Forelimb muscle (tissue), 1 donor: Measurements from ENCODE around the gene PHF8. TPM values are rescaled to one million over a fixed set of nuclear protein-coding genes. Genes with fewer than 3 reads are reported as not detected.

Experiments used
- DNase-seq: peaks from one replicate; pipeline ENCODE4 v3.0.0-alpha.2; 2013; ENCODE audit warnings: low read depth
- polyA plus RNA-seq: library from polyadenylated mRNA; unstranded; fragments of 120-200 nt; gene quantifications from one replicate; pipeline ENCODE4 v1.2.1, GENCODE V29; 2013; ENCODE audit not compliant: insufficient read length

Gene PHF8
- polyA plus RNA-seq, 1 donor: 13.7 TPM

DNA sequence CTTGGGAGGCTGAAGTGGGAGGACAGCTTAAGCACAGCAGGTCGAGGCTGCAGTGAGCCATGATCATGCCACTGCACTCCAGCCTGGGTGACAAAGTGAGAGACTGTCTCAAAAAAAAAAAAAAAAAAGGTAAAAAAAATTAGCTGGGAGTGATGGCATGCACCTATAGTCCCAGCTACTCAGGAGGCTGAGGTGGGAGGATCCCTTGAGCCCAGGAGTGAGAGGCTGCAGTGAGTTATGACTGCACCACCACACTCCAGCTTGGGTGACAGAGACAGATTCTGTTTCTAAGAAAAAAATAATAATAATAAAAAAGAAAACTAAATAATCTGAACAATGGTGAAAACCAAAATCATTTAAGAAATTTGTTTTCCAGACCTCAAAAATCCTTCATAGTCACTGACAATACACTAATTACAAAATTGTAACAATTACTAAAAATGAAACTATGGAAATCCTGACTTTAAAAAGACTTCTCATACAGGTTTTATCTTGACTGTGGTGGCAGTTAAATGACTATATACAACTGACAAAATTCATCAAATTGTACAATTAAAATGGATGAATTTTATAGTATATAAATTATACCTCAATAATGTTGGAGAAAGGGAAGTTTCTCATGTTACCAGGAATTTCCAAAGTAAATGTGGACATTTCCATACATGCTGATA lies 31.3 kb downstream of the PHF8 start:
- DNase-seq: no peak

DNA sequence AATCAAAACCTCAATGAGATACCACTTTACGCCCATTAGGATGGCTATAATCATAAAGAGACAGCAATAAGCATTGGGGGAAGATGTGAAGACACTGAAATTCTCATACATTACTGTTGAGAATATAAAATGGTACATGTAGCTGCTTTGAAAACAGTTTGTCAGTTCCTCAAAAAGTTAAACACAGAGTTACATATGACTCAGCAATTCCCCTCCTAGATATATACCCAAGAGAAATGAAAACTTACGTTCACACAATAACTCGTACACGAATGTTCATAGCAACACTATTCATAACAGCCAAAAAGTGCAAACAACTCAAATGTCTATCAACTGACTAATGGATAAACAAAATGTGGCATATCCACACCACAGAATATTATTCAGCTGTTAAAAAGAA lies 36.6 kb downstream of the PHF8 start:
- no peak for DNase-seq

DNA sequence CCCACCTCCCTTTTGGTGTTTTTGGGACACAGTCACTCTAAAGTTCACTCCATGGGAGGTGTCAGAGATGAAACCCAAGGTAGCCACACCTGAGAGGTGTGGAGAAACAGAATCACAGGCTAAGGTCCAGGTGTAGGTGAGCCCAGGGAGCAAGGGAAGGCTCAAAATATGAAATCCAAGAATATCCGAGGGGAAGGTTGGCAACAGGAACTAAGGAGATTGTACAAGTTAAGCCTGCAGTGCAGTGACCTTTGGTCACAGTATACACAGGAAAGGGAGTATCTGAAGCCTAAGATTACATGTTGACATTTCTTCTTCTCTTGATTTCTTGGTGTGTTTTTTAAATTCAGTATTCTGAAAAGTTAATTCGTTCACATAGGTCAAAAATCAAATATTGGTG lies 46.5 kb downstream of the PHF8 start:
- no peak for DNase-seq

DNA sequence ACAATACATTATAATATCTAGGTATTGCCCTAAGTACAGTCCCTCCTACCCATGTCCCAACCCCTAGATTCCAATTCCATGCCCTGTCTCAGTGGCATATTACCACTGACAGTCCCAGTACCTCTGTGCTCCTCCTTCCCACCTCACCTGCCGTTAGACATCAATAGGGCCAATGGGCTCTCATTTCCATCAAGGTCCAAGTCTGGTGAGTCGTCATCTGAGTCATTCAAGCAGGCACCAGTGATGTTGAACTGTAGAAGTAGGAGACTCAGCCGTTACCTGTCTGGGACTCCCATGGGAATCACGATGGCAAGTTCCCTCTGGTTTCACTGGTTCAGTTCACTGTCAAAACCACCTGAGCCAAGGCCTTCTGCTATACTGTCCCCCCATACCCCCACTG lies 51.7 kb downstream of the PHF8 start:
- DNase-seq: no peak

DNA sequence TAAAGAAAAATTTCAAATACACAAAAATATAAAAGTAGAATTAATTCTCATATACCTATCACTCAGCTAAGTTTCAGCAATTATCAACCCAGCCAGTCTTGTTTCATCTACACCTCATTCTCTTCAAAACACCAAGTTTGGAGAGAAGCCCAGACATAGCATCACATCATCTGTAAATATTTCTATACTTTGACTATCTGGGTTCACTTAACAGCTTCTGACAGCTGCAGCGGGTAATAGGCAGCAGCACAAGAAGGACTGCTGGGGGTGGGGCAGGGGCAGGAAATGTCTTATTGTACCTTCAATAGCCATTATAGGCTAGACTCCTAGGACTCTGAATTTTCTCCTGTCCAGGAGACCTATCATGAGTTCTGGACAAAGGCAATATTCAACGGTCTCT lies 54.1 kb downstream of the PHF8 start:
- DNase-seq: no peak

DNA sequence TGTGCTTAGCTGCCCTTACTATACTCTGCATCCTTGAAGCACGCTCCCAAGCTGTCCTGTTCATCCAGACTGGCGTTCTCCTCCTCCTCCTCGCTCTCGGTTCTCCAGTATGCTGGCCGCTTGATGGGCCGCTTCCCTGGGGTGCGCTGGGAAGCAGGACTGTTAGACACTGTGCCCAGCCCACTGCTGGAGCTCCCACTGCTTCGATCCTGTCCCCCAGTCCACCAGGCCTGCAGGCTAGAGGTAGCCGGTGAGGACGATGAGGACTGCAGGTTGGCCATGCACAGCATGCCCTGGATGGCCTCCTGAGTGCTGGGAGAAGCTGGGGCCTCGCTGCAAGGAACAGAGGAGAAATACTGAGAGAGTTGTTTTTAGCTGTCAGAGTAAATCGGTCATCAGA lies 59.4 kb downstream of the PHF8 start:
- DNase-seq: no peak

DNA sequence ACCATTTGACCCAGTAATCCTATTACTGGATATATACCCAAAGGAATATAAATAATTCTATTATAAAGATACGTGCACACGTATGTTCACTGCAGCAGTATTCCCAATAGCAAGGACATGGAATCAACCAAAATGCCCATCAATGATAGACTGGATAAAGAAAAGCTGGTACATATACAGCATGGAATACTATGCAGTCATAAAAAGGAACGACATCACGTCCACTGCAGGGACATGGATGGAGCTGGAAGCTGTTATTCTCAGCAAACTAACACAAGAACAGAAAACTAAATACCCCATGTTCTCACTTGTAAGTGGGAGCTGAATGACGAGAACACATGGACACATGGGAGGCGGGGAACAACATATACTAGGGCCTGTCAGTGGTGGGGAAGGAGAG lies 69.7 kb downstream of the PHF8 start:
- no peak for DNase-seq

DNA sequence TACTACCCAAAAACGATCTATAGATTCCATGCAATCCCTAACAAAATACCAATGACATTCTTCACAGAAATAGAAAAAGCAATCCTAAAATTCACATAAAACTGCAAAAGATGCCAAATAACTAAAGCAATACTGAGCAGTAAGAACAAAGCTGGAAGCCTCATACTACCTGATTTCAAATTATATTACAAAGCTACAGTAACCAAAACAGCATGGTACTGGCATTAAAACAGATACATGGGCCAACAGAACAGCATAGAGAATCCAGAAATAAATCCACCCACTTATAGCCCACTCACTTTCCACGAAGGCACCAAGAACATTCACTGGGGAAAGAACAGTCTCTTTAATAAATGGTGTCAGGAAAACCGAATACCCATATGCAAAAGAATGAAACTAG lies 74.7 kb downstream of the PHF8 start:
- DNase-seq: no peak

DNA sequence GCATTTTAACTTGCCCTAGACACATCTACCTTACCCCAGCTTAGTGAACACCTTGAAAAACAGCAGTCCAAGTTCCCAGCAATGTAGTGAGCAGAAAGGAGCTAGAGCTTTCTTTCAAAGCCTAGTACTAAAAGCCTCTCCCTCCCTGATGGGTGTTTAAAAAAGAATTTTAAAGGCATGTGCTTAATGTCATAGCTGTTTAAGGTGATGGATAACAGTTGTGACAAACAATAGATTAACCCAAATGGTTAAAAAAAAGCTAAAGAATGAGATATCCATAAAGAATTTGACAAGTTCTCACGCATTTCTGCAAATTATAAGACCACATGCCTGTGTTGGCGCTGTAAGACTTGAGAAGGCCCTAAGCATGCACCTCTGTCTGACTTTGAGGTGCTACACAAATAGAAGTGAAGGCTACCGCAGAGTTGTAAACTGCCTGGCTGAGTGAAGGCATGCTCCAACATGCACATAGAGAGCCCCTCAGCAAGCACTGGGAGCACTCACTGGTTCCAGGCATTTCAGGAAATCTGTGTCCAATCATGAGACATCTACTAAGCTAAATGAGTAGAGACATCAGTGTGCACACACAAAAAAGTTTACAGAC lies 94.0 kb downstream of the PHF8 start:
- DNase-seq: no peak

DNA sequence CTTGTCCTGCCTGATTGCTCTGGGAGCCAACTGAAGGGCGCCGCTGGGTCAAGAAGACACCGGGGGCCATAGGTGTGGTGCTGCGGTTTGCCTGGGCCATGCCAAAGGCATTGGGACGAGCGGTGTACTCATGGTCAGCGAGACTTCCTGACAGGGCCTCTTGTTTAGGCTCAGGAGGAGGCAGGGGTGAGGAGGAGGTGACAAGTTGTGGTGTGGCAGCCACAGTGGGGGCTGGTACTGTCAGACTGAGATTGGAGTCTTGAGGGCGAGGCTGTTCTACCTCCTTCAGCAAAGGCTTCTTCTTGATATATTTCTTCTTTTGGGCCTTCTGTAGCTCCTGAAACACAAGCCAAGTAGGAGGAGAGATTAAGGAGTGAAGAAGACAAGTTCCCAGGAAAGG lies 104.1 kb downstream of the PHF8 start:
- DNase-seq: no peak

DNA sequence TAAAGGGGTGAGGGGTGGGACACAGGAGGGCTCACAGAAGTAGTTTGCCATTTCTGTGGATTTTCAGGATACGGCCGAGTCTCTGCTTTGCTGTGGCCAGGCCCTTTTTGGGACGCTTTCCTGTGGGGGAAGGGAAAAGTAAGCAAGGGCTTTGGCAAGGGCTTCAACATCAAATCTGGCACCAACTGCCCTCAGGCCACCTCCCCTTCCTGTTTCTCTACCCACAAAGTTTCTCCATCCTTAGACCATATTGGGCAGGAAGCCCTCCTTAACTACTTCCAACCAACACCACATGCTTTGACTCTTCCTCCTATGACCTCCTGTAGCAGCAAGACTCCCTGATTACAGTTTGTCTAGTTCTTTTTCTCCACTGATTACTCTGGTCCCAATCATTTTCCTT lies 105.1 kb downstream of the PHF8 start:
- DNase-seq: no peak

DNA sequence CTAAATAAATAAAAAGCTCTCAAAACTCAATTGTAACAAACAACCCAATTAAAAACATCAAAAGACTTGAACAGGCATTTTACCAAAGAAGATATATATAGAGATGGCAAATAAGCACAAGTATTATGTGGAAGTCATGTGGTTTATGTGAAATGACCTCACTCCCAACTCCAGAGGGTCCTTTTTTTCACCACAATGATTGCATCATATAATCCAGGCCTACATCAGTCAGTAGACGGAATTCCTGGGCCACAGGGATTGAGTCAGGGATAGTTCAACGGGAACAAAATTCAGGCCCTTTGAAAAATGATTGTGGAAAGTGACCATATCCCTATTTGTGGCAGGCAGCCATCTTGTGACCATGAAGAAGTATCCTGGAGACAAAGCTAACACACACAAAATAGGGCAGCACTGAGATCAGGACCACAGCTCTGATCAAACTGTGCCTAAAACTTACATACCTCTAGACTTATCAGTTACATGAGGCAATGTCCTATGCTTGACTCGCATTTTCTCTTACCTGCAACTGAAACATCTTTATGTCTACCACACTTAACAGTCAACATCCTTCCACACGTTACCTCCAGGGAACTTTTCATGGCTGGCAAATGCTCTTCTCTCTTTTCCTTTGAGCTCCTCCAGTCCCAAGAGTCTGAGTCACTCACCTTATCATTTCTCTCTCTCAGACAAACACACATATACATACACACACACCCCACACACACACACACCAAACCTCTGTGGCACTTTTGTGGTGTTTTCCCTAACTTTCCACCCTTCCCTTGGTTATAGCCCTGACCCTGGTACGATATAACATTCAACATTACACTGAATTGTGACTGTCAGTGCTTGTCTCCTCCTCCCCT lies 113.5 kb downstream of the PHF8 start:
- no peak for DNase-seq

DNA sequence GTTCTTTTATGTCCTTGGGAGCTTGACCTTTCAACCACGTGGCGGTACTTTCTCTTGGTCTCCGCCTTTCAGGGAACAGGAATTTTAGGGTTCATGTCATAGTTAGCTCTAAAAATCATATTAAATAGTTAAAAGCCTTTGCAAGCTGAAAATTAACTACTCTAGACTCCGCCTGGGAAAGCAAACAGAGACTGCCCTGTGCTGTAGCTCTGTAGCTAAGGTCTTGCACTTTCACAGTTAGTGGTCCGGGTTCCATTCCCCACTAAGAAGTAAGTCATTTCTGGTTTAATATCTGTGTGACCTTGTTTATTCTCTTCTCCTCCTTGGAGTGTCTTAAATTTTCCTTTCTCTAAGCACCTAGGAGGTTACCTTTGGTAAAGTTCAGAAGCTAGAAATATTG lies 118.2 kb downstream of the PHF8 start:
- DNase-seq: no peak

DNA sequence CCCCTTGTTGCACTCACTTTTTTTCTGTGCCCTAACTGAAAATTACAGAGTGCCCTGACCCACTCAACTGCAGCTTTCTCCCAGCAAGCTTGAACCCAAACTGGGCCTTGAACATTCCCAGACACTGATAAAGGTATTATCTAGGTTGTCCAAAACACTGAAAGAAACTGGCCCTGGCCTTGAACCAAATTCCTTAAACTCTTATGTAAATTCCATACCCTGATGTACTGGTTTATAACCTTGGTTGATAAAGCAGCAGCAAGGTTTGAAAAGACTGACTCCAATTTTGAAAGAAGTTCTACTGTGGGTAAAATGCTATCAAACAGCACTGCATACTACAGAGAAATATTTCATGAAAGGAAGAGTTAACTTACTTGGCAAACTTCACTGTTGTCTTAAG lies 125.6 kb downstream of the PHF8 start:
- DNase-seq: no peak

DNA sequence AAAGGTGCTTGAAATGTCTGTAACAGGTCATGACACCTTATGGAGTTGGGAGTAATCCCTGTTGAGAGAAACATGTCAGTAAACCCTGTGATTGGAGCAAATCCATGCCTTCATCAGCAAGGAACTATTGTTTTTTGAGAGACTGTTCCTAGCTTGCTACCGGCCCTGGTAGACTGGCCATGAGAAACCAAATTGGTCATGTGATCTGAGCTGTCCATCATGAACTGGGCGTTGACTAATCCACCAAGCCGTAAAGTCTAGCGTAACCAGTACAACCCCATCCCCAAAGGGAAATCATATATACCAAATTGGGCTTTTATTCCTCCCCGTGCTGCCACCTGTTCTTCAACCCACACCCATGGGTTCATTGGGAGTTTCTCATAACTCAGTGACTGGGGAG lies 143.7 kb downstream of the PHF8 start:
- no peak for DNase-seq

DNA sequence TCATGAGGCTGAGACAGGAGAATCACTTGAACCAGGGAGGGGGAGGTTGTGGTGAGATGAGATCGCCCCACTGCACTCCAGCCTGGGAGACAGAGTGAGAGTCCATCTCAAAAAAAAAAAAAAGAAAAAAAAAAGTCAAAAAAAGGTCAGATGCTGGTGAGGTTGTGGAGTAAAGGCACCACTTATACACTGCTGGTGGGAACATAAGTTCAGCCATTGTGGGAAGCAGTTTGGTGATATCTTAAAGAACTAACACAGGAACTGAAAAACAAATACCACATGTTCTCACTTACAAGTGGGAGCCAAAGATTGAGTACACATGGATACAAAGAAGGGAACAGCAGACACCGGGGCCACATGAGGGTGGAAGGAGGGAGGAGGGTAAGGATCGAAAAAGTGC lies 149.0 kb downstream of the PHF8 start:
- DNase-seq: no peak

Other genes starting within 250 kb of the PHF8 start
- 8.7 TPM for gene FAM120C, start 138.8 kb upstream of the PHF8 start, polyA plus RNA-seq